GM12878 (cell line): ENCODE results near the gene GLMP. TPM values are rescaled to one million over a fixed set of nuclear protein-coding genes. Genes with fewer than 3 reads are reported as not detected.

Source experiments
- ATAC-seq: fragments of 200-7000 bp; cut with Tn5 transposase; 3 replicates; pipeline ENCODE4 v1.9.1; 2020; ENCODE audit warnings: mild to moderate bottlenecking, moderate library complexity
- BruUV-seq: library from RNA; stranded (reverse); fragments of 400-500 nt; replicated peaks from 2 replicates; lab custom pipeline; 2021; lab: Mats Ljungman, UMichigan
- CTCF ChIA-PET: fragments of 300-600 bp; sonication (Branson Sonifier 250); formaldehyde crosslinking; extraction: SDS; loops from one replicate; lab custom pipeline; 2021; ENCODE audit warnings: inconsistent platforms; lab: Yijun Ruan, JAX
- POLR2A ChIA-PET: fragments of 350-600 bp; formaldehyde crosslinking; extraction: SDS; loops from one replicate; lab custom pipeline; 2021; ENCODE audit warnings: inconsistent platforms; lab: Charles Lee
- RAD21 ChIA-PET: fragments of 300-600 bp; sonication (Branson Sonifier 250); formaldehyde crosslinking; loops from one replicate; lab custom pipeline; 2023; ENCODE audit warnings: antibody characterized with exemption; ENCODE audit not compliant: unreplicated experiment; lab: Charles Lee
- SMC1A ChIA-PET: fragments of 300-600 bp; sonication (Branson Sonifier 250); formaldehyde crosslinking; loops from one replicate; lab custom pipeline; 2023; ENCODE audit not compliant: unreplicated experiment, uncharacterized antibody; lab: Charles Lee
- DNase-seq: peaks from one replicate; pipeline ENCODE4 v3.0.0-alpha.2; 2011; ENCODE audit warnings: low read depth, low spot score
- FAIRE-seq: peaks from 3 replicates; lab custom pipeline; 2011; peaks lifted over from hg19 to GRCh38; lab: Jason Lieb, UNC
- H2AFZ ChIP-seq: 2 replicates; pipeline ENCODE4 v1.6.0; 2011; ENCODE audit warnings: low read depth, low read length, control low read depth; ENCODE audit not compliant: control insufficient read depth
- H3K27ac ChIP-seq: 2 replicates; pipeline ENCODE4 v1.5.1; 2011; ENCODE audit warnings: control low read depth; ENCODE audit not compliant: control insufficient read depth, insufficient read depth
- H3K27me3 ChIP-seq, 2 experiments: replicated peaks in 1 of 2; 2 replicates each; pipeline versions ENCODE4 v1.6.0 to v1.6.1; 2011; ENCODE audit warnings: low read length in 1 of 2; ENCODE audit not compliant: control insufficient read depth in 2 of 2, insufficient read depth in 2 of 2
- H3K36me3 ChIP-seq, 2 experiments: 2 replicates each; pipeline ENCODE4 v1.5.1; 2011; ENCODE audit warnings: low read length in 1 of 2; ENCODE audit not compliant: control insufficient read depth in 2 of 2, insufficient read depth in 2 of 2
- H3K4me1 ChIP-seq: 2 replicates; pipeline ENCODE4 v1.6.1; 2011; ENCODE audit warnings: mild to moderate bottlenecking, low read length, moderate library complexity, mixed read lengths; ENCODE audit not compliant: control insufficient read depth, insufficient read depth
- H3K4me2 ChIP-seq: 2 replicates; pipeline ENCODE4 v1.6.0; 2011; ENCODE audit warnings: control low read depth; ENCODE audit not compliant: control insufficient read depth, insufficient read depth
- H3K4me3 ChIP-seq: fragments of 200-600 bp; sonication (generic); 2 replicates; pipeline ENCODE4 v1.5.1; 2016
- H3K79me2 ChIP-seq: 2 replicates; pipeline ENCODE4 v1.6.0; 2011; ENCODE audit warnings: low read length; ENCODE audit not compliant: control insufficient read depth, insufficient read depth
- H3K9ac ChIP-seq: 2 replicates; pipeline ENCODE4 v1.8.0; 2011; ENCODE audit warnings: low read length, control low read depth, mixed read lengths; ENCODE audit not compliant: control insufficient read depth, insufficient read depth
- H3K9me3 ChIP-seq: replicated peaks from 3 replicates; pipeline ENCODE4 v1.5.1; 2011; ENCODE audit warnings: mild to moderate bottlenecking, low read length; ENCODE audit not compliant: control insufficient read depth, insufficient read depth
- H4K20me1 ChIP-seq: 2 replicates; pipeline ENCODE4 v1.6.0; 2011; ENCODE audit not compliant: control insufficient read depth, insufficient read depth
- CEBPZ ChIP-seq: fragments of 150-350 bp; IDR thresholded peaks from 2 replicates; pipeline ENCODE4 v1.6.1; 2016; ENCODE audit warnings: low read depth, low read length
- E2F4 ChIP-seq: IDR thresholded peaks from 2 replicates; pipeline ENCODE4 v1.6.1; 2012; ENCODE audit warnings: low read depth, low read length, improper control_type of control experiment
- FOS ChIP-seq: IDR thresholded peaks from 3 replicates; pipeline ENCODE4 v1.6.1; 2011; ENCODE audit warnings: borderline replicate concordance; ENCODE audit not compliant: insufficient read length; ENCODE audit errors: extremely low read depth
- NBN ChIP-seq: fragments of 450-650 bp; IDR thresholded peaks from 2 replicates; pipeline ENCODE4 v1.6.1; 2016
- POLR2A ChIP-seq: IDR thresholded peaks from 2 replicates; pipeline ENCODE4 v1.6.1; 2011; ENCODE audit warnings: low read depth, mild to moderate bottlenecking, low read length
- RCOR1 ChIP-seq: conservative IDR thresholded peaks from 2 replicates; pipeline ENCODE4 v1.6.1; 2012; ENCODE audit warnings: low read depth, low read length, improper control_type of control experiment
- SMAD1 ChIP-seq: fragments of 450-650 bp; IDR thresholded peaks from 2 replicates; pipeline ENCODE4 v1.6.1; 2018; ENCODE audit warnings: mild to moderate bottlenecking, low read depth; ENCODE audit not compliant: partially characterized antibody
- ZBTB4 ChIP-seq: fragments of 450-650 bp; formaldehyde crosslinking; IDR thresholded peaks from 2 replicates; pipeline ENCODE4 v1.4.0; 2022; ENCODE audit warnings: mild to moderate bottlenecking, moderate library complexity
- WGBS: methylation state at CpG from one replicate; pipeline ENCODE4 v1.1.6; 2016; ENCODE audit warnings: low lambda C conversion rate; ENCODE audit not compliant: insufficient replicate concordance, insufficient coverage; ENCODE audit errors: missing lambda C conversion rate; 5-methylcytosine and 5-hydroxymethylcytosine counted together
- in situ Hi-C: fragments of 300-500 bp; cut with MboI; formaldehyde crosslinking; loops from 9 replicates; pipeline ENCODE4 v1.14.3; 2018; ENCODE audit warnings: mixed read lengths
- intact Hi-C: fragments of 100-400 bp; cut with micrococcal nuclease; formaldehyde crosslinking; loops from one replicate; pipeline ENCODE4 v1.14.2; 2022; ENCODE audit not compliant: unreplicated experiment
- polyA plus RNA-seq, 11 experiments: library from polyadenylated mRNA; depleted of rRNA in 4 of 11; unstranded in 6 of 11; stranded (reverse) in 5 of 11; fragments of >200 nt; fragmentation: Nextera tagmentation in 4 of 11; fragmentation: Illumina TruSeq in 1 of 11; extraction: Ambion mirVana in 4 of 11; extraction: Trizol in 1 of 11; gene quantifications; 1 replicate in 1 of 11; 2 replicates in 10 of 11; pipeline versions ENCODE4 v1.2.1 to v1.2.3, GENCODE V29; 2011 to 2016; ENCODE audit warnings: inconsistent platforms in 2 of 11, missing spikeins in 2 of 11, low read depth in 1 of 11
- total RNA-seq, 4 experiments: library from RNA; depleted of rRNA in 3 of 4; stranded (reverse); fragments of >200 nt in 3 of 4; fragmentation: Illumina TruSeq in 1 of 4; extraction: Trizol in 1 of 4; gene quantifications; 2 replicates each; pipeline versions ENCODE4 v1.2.1 to v1.2.3, GENCODE V29; 2013 to 2021

Gene GLMP
- total and polyA plus RNA-seq, 10 of the 15 experiments (the other 5 are each of a cell fraction or from before 2014, with no cell fraction given) = 4.4 to 30.0 (median 19.5) TPM

GRCh38 chr1:156298852-156299357 is 3.4 kb upstream of the GLMP start, which contains the start of gene VHLL:
Gene VHLL (minus strand): TSS chr1:156299307. CDS start chr1:156299189, 118 bp downstream.
- Histone ChIP-seq H3K27me3 (no peaks in the 10 kb centered on the region), H3K4me1 (peaks cover 4% of the 10 kb centered on the region), H3K9ac (no peak within 1 kb of the TSS), H3K4me3 (no peak within 1 kb of the TSS), H4K20me1 (no peaks in the 10 kb centered on the region), H3K4me2 (no peak within 1 kb of the TSS), H3K9me3 (no peaks in the 10 kb centered on the region), H3K27ac (no peak within 1 kb of the TSS), H3K36me3 (no peaks in the 10 kb centered on the region), H2AFZ (no peak within 1 kb of the TSS), H3K79me2 (no peaks in the 10 kb centered on the region)
- FAIRE-seq = no peak
- ChIA-PET CTCF (interaction anchor here (1.3 kb wide), 1 partner anchor 87 kb away, joined by 4 read pairs; no protein-coding TSS in a partner anchor), POLR2A (interaction anchor here (0.7 kb wide), 1 partner anchor 355 kb away, joined by 3 read pairs; no protein-coding TSS in a partner anchor), RAD21 (no interaction called here), SMC1A (no interaction called here)
- intact Hi-C loops = no loop called here
- 90% methylated on average over 19 of the region's 19 CpGs for WGBS
- ATAC-seq = no peak
- no peak for DNase-seq
- TF ChIP-seq POLR2A (no peak), E2F4 (no peak), ZBTB4 (CRISPR knock-in tag) (no peak), NBN (no peak), CEBPZ (no peak), FOS (no peak), SMAD1 (no peak), RCOR1 (no peak)
- BruUV-seq = no TSS peak
- in situ Hi-C loops = no loop called here
